GM18873 (cell line): ENCODE results near the gene PLVAP.
"Not testable (repeated sequence)": the region's sequence is repeated elsewhere in the genome, so short reads cannot be mapped to it uniquely, and the experiment has no call there.

Experiments used
- ATAC-seq: cut with Tn5 transposase; IDR thresholded peaks from one replicate; pipeline ENCODE4 v1.9.1; 2021; ENCODE audit warnings: mild to moderate bottlenecking, moderate library complexity, moderate number of reproducible peaks; ENCODE audit not compliant: unreplicated experiment, low FRiP score

PLVAP gene

GRCh38 chr19:17402982-17403855, 26.1 kb upstream of the PLVAP start:
- no peak for ATAC-seq

GRCh38 chr19:17401628-17402027, 24.5 kb upstream of the PLVAP start:
- ATAC-seq, result no peak

GRCh38 chr19:17398902-17399527, 21.9 kb upstream of the PLVAP start:
- no peak for ATAC-seq

GRCh38 chr19:17394891-17395415, 17.8 kb upstream of the PLVAP start:
- no peak for ATAC-seq

GRCh38 chr19:17393914-17394313, 16.8 kb upstream of the PLVAP start, which contains the start of gene CCDC194:
Gene CCDC194, minus strand, starts transcription at chr19:17394196. Its CDS starts 38 bp downstream, at chr19:17394158.
- no peak for ATAC-seq

- no peak for ATAC-seq
These were observed 15.9 kb upstream of the PLVAP start for GRCh38 chr19:17393002-17393401.

- ATAC-seq, result no peak
These were observed 14.4 kb upstream of the PLVAP start for GRCh38 chr19:17391371-17392151.

- ATAC-seq, result no peak
These were observed 13.7 kb upstream of the PLVAP start for GRCh38 chr19:17390665-17391370.

- no peak for ATAC-seq
These were observed 13.0 kb upstream of the PLVAP start for GRCh38 chr19:17389957-17390664.

- no peak for ATAC-seq
These were observed 12.1 kb upstream of the PLVAP start for GRCh38 chr19:17389288-17389687.

- ATAC-seq, result no peak
These were observed 8.9 kb upstream of the PLVAP start for GRCh38 chr19:17385878-17386611.

- ATAC-seq, result no peak
These were observed 3.4 kb upstream of the PLVAP start for GRCh38 chr19:17380426-17381138.

- ATAC-seq, result no peak
These were observed 2.1 kb upstream of the PLVAP start for GRCh38 chr19:17379221-17379631.

- no peak for ATAC-seq
These were observed 1.1 kb upstream of the PLVAP start for GRCh38 chr19:17378271-17378670.

GRCh38 chr19:17370026-17370587, 7.0 kb downstream of the PLVAP start:
- ATAC-seq, result peak; percentile 87

- ATAC-seq, result no peak
These were observed 11.8 kb downstream of the PLVAP start for GRCh38 chr19:17365361-17365760.

GRCh38 chr19:17363852-17364605, 13.1 kb downstream of the PLVAP start:
- not testable (repeated sequence) for ATAC-seq
